B cell (primary cell): Measurements from ENCODE around the gene SELENOP.

ENCODE experiments used
- EZH2 ChIP-seq: IDR thresholded peaks from 2 replicates; pipeline ENCODE4 v1.6.1; 2012; ENCODE audit warnings: borderline replicate concordance, low read depth, mild to moderate bottlenecking, moderate library complexity, low read length; ENCODE audit not compliant: insufficient read depth, poor library complexity, severe bottlenecking
- TF ChIP-seq, protein P1 (sequence below): fragments of 200-600 bp; IDR thresholded peaks from one replicate; pipeline ENCODE4 v1.8.0; 2022; ENCODE audit warnings: antibody characterized with exemption, mild to moderate bottlenecking

DNA sequence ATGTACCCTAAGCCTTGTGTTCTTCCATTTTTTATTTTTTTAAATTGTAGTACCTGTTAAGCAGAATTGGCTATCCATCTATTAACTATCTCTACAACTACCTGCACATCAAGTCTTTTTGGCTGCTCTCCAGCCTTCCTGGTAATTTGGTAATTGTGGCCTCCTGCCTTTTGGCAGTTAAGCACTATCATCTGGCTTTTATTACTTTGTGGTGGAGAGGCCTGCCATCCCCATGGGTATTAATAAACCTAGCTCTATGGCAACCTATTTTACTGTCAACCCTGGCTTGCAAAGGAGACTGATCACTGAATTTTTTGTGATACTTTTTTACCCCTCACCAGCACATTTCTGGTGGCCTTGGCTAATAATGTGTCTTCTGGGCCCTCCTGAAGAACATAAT lies 20.5 kb downstream of the SELENOP start:
- TF ChIP-seq, protein P1, sequence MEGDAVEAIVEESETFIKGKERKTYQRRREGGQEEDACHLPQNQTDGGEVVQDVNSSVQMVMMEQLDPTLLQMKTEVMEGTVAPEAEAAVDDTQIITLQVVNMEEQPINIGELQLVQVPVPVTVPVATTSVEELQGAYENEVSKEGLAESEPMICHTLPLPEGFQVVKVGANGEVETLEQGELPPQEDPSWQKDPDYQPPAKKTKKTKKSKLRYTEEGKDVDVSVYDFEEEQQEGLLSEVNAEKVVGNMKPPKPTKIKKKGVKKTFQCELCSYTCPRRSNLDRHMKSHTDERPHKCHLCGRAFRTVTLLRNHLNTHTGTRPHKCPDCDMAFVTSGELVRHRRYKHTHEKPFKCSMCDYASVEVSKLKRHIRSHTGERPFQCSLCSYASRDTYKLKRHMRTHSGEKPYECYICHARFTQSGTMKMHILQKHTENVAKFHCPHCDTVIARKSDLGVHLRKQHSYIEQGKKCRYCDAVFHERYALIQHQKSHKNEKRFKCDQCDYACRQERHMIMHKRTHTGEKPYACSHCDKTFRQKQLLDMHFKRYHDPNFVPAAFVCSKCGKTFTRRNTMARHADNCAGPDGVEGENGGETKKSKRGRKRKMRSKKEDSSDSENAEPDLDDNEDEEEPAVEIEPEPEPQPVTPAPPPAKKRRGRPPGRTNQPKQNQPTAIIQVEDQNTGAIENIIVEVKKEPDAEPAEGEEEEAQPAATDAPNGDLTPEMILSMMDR, result no peak
- no peak for TF ChIP-seq EZH2
